ENCODE results near the gene TMEM72.

The TMEM72 gene

GRCh38 chr10:44934416-44935200 lies 23.5 kb downstream of the TMEM72 start:
- no peak for DNase-seq (ENCODE audit: low read depth)

GRCh38 chr10:44935201-44935965 lies 24.2 kb downstream of the TMEM72 start:
- DNase-seq (ENCODE audit: low read depth): no peak

- DNase-seq (ENCODE audit: low read depth): no peak
Measured at GRCh38 chr10:44935966-44936295, 24.8 kb downstream of the TMEM72 start.

DNA sequence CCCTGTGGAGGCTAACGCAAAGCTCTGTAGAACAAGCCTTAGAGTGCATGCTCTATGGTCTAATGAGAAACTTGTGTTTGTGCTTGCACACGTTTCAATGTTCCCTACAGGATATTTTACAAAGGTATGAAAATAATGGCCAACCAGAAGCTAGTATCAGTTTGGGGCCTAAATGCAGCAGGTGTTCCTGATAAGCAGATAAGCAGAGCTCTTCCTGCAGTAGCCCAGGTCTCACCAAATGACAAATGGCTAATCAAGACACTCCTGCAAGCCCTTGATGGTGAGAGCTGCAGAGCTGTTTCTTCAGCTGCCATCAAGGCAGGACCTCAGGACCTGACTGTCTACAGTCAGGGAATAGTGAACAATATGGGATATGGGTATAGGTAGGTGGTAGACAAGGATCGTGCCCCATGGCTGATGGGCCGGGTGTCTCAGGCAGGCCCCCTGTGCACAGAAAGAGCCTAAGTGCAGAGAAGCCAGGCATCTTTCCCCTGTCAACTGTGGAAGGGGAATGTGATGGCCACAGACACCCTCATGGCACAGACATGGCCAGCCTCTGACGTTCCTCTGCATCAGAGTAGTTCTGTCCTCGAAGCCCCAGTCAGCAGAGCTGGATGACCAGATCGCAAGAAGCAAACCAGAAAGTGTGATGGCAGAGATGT lies 25.3 kb downstream of the TMEM72 start:
- no peak for DNase-seq (ENCODE audit: low read depth)

GRCh38 chr10:44937196-44938005 lies 26.3 kb downstream of the TMEM72 start:
- DNase-seq (ENCODE audit: low read depth): no peak

DNA sequence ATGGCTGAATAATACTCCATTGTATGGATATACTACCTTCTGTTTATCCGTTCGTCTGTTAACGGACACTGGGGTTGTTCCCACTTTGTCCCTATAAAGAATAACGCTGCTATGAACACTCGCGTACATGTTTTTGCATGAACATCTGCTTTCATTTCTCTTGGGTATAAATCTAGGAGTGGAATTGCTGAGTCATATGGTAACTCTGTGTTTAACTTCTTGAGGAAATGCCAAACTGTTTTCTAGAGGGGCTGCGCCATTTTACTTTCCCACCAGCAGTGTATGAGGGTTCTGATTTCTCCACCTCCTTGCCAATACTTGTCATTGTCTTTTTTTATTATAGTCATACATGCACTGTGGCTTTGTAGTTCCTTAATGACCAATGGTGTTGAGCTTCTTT lies 27.8 kb downstream of the TMEM72 start:
- no peak for DNase-seq (ENCODE audit: low read depth)

- no peak for DNase-seq (ENCODE audit: low read depth)
Measured at GRCh38 chr10:44939691-44940401, 28.7 kb downstream of the TMEM72 start.

- no peak for DNase-seq (ENCODE audit: low read depth)
Measured at GRCh38 chr10:44944354-44944753, 33.2 kb downstream of the TMEM72 start.

- DNase-seq (ENCODE audit: low read depth): no peak
Measured at GRCh38 chr10:44946205-44946604, 35.1 kb downstream of the TMEM72 start.

- no peak for DNase-seq (ENCODE audit: low read depth)
Measured at GRCh38 chr10:44947371-44948152, 36.4 kb downstream of the TMEM72 start.

DNA sequence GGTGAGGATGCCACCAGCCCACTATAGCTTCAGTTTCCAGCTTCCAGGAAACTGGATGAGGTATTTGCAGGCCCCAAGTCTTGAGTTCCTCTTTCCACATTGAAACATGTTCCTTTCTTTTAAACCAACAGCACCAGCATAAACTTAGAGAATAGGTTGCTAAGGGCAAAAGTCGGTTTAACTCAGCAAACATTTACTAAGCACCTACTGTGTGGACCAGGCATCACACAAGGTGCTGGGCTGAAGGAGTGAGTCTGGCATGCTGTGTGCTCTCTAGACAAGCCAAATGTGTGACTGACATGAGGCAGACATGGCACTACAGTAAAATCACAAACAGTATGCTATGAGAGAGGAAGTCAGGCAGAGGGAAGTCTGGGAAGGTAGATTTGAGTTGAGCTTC lies 37.5 kb downstream of the TMEM72 start:
- DNase-seq (ENCODE audit: low read depth): no peak

- DNase-seq (ENCODE audit: low read depth): no peak
Measured at GRCh38 chr10:44949127-44949802, 38.1 kb downstream of the TMEM72 start.

GRCh38 chr10:44949915-44950314 lies 38.8 kb downstream of the TMEM72 start:
- no peak for DNase-seq (ENCODE audit: low read depth)

DNA sequence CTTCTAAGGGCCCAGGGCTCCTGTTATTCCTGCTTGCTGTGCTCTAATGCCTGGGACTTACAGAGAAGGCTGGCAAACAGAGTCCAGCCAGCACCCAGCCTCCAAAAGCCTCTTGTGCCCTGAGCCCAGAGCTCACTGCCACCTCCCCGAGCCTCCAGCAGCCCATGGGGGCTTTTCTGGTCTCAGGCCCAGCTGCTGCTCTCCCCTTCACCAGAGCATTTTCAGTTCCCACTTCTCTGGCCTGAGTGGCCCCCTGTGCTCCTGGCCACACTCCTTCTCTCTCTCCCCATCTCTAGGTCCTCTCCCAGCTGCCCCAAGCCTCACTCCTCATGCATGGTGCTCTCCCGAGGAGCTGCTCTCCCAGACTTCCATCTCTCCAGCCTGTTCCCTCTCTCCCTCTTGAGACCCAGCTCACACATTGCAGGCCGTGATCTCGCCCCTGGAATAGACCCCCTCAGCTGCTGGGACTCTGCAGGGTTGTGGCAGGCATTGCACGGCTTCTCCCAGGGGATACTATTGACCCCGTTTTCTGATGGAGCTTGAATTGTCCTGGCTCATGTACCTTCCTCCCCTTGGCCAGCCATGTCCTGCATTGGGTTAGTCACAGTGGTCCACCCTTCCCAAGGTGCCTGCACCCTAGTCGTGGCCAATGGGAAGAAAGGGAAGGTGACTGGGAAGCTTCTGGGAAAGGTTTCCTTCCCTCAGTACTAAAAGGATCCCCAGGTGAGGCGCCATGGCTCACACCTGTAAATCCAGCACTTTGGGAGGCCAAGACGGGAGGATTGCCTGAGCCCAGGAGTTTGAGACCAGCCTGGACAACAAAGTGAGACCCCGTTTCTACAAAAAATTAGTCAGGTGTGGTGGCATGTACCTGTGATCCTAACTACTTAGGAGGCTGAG lies 39.4 kb downstream of the TMEM72 start:
- no peak for DNase-seq (ENCODE audit: low read depth)

- DNase-seq (ENCODE audit: low read depth): no peak
Measured at GRCh38 chr10:44951576-44952226, 40.6 kb downstream of the TMEM72 start.

- no peak for DNase-seq (ENCODE audit: low read depth)
Measured at GRCh38 chr10:44952779-44953231, 41.7 kb downstream of the TMEM72 start.

GRCh38 chr10:44954042-44954441 lies 42.9 kb downstream of the TMEM72 start:
- no peak for DNase-seq (ENCODE audit: low read depth)

DNA sequence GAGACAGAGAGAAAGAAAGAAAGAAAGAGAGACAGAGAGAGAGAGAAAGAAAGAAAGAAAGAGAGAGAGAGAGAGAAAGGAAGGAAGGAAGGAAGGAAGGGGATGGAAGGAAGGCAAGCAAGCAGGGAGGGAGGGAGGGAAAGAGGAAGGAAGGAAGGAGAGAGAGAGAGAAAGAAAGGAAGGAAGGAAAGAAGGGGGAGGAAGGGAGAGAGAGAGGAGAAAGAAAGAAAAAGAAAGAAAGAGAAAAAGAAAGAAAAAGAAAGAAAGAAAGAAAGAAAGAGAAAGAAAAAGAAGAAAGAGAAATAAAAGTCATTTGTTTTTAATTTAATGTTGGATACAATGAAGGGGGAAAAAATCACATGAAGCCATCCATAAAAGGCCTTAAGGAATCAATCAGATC lies 43.8 kb downstream of the TMEM72 start:
- no peak for DNase-seq (ENCODE audit: low read depth)

Measured in stimulated activated CD8-positive, alpha-beta memory T cell treated with anti-CD3 and anti-CD28 coated beads, Interleukin-15, amount 100 ng/mL, for 1 hour (primary cell).